Measurements from ENCODE around the gene DEGS2. TPM values are rescaled to one million over a fixed set of nuclear protein-coding genes. Genes with fewer than 3 reads are reported as not detected.

The DEGS2 gene
- total and polyA plus RNA-seq, 2 of the 13 experiments (the other 11 are each of a cell fraction or from before 2014, with no cell fraction given): 0.09 TPM

GRCh38 chr14:100144996-100145646, 14.3 kb downstream of the DEGS2 start (continued):
- TF ChIP-seq ZNF691 (CRISPR knock-in tag; IDR thresholded peaks at IDR 0.05; ENCODE audit: borderline replicate concordance, low read depth) (no peak; the same call in 1 of the 2 replicates), ZNF839 (CRISPR knock-in tag; IDR thresholded peaks at IDR 0.05; ENCODE audit: borderline replicate concordance) (no peak), JUNB (CRISPR knock-in tag; IDR thresholded peaks at IDR 0.05; ENCODE audit: borderline replicate concordance) (no peak), HMGA1 (CRISPR knock-in tag; conservative IDR thresholded peaks at IDR 0.05) (no peak), REXO4 (CRISPR knock-in tag; IDR thresholded peaks at IDR 0.05; ENCODE audit: borderline replicate concordance) (no peak), ZBED4 (CRISPR knock-in tag; IDR thresholded peaks at IDR 0.05; ENCODE audit: borderline replicate concordance) (peak; percentile 52; the same call in 1 of the 2 replicates), SYNCRIP (IDR thresholded peaks at IDR 0.05; ENCODE audit: insufficient read depth, low read depth, low read length) (no peak), CCAR2 (optimal IDR thresholded peaks at IDR 0.05; ENCODE audit: low read depth, low read length) (no peak), RXRA (CRISPR knock-in tag; IDR thresholded peaks at IDR 0.05) (peak; percentile 52; the same call in 1 of the 2 replicates), ZFP90 (CRISPR knock-in tag; IDR thresholded peaks at IDR 0.05; ENCODE audit: borderline replicate concordance) (peak; percentile 85), ZNF205 (CRISPR knock-in tag; IDR thresholded peaks at IDR 0.05) (no peak), ZSCAN31 (CRISPR knock-in tag; IDR thresholded peaks at IDR 0.05; ENCODE audit: low read depth) (peak; percentile 56; the same call in 1 of the 2 replicates), CAMTA2 (CRISPR knock-in tag; IDR thresholded peaks at IDR 0.05; ENCODE audit: borderline replicate concordance) (no peak), ZNF484 (CRISPR knock-in tag; IDR thresholded peaks at IDR 0.05; ENCODE audit: borderline replicate concordance, low read depth) (no peak), IRX3 (CRISPR knock-in tag; IDR thresholded peaks at IDR 0.05; ENCODE audit: borderline replicate concordance, low read depth) (peak; percentile 46; the same call in 1 of the 2 replicates), EEA1 (CRISPR knock-in tag; IDR thresholded peaks at IDR 0.05; ENCODE audit: borderline replicate concordance) (no peak), HDAC1 (CRISPR knock-in tag; IDR thresholded peaks at IDR 0.05) (peak; percentile 91), ATF4 (CRISPR knock-in tag; IDR thresholded peaks at IDR 0.05) (no peak), SMYD3 (CRISPR knock-in tag; IDR thresholded peaks at IDR 0.05) (no peak), HNF4A (CRISPR knock-in tag; IDR thresholded peaks at IDR 0.05) (peak; percentile 98), MXD1 (CRISPR knock-in tag; IDR thresholded peaks at IDR 0.05) (no peak), ZNF879 (CRISPR knock-in tag; IDR thresholded peaks at IDR 0.05) (0 out of 2 replicates have a peak, but pooled peaks have one; percentile 12), ZNF589 (CRISPR knock-in tag; conservative IDR thresholded peaks at IDR 0.05) (no peak), ZNF296 (CRISPR knock-in tag; conservative IDR thresholded peaks at IDR 0.05) (peak; percentile 99), SMAD9 (CRISPR knock-in tag; IDR thresholded peaks at IDR 0.05) (no peak)

Data from HepG2 (cell line).